Lung microvascular endothelial cell (primary cell): Measurements from ENCODE around the gene GPR107. TPM values are rescaled to one million over a fixed set of nuclear protein-coding genes. Genes with fewer than 3 reads are reported as not detected.
A peak's percentile ranks its signal among the peaks of the same experiment; 100 is the strongest.

Experiments
- DNase-seq, 2 donors: peaks; one replicate each; pipeline versions ENCODE4 v3.0.0 to v3.0.0-alpha.2; 2010; ENCODE audit warnings: low read depth in 2 of 2
- total RNA-seq: library from RNA; depleted of rRNA; stranded (reverse); fragments of >200 nt; gene quantifications from 2 replicates; pipeline ENCODE4 v1.2.1, GENCODE V29; 2014

Gene GPR107
- total RNA-seq, 1 donor from 2014 or later: 20.4 TPM

GRCh38 chr9:130053109-130053503 lies 600 bp upstream of the GPR107 start:
- no peak for DNase-seq

GRCh38 chr9:130054325-130054786 lies 650 bp downstream of the GPR107 start:
- DNase-seq: no peak

GRCh38 chr9:130054820-130055219 lies 1.1 kb downstream of the GPR107 start:
- no peak for DNase-seq

DNA sequence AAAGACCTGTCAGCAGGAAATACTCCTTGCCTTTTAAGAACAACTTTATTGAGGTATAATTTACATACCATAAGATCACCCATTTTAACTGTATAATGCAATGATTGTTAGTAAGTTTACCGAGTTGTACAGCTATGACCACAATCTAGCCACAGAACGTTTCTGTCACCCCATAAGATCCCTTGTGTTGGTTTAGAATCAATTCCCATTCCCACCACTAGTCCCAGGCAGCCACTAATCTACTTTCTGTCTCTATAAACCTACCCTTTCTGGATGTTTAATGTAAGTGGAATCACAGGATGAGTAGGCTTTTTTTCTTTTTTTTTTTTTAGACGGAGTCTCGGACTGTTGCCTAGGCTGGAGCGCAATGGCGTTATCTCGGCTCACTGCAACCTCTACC lies 4.4 kb downstream of the GPR107 start:
- no peak for DNase-seq

- DNase-seq: peak in 1 of 2 donors; percentile 92
Observed at GRCh38 chr9:130058887-130059286, 5.2 kb downstream of the GPR107 start.

- DNase-seq: no peak
Observed at GRCh38 chr9:130060296-130060695, 6.6 kb downstream of the GPR107 start.

GRCh38 chr9:130062750-130063149 lies 9.0 kb downstream of the GPR107 start:
- DNase-seq: no peak

DNA sequence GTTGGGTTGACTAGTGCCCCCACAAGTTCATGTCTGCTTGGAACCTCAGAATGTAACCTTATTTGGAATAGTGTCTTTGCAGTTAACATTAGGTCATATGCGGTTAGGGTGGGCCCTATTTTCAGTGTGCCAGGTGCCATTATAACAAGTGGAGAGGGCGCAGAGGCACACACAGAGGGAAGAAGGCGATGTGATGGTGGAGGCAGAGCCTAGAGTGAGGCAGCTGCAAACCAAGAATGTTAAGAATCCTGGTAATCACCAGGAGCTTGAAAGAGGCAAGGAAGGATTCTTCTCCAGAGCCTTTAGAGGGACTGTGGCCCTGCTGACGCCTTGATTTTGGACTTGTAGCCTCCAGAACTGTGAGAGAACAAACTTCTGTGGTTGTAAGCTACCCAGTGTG lies 10.9 kb downstream of the GPR107 start:
- no peak for DNase-seq

- no peak for DNase-seq
Observed at GRCh38 chr9:130069048-130069447, 15.3 kb downstream of the GPR107 start.

- peak; percentile 43 to 81 for DNase-seq
Observed at GRCh38 chr9:130072515-130073235, 19.0 kb downstream of the GPR107 start.

- peak; percentile 73 to 84 for DNase-seq
Observed at GRCh38 chr9:130073373-130073772, 19.7 kb downstream of the GPR107 start.

- DNase-seq: no peak
Observed at GRCh38 chr9:130078547-130078946, 24.8 kb downstream of the GPR107 start.

GRCh38 chr9:130084337-130084736 lies 30.6 kb downstream of the GPR107 start:
- DNase-seq: no peak

DNA sequence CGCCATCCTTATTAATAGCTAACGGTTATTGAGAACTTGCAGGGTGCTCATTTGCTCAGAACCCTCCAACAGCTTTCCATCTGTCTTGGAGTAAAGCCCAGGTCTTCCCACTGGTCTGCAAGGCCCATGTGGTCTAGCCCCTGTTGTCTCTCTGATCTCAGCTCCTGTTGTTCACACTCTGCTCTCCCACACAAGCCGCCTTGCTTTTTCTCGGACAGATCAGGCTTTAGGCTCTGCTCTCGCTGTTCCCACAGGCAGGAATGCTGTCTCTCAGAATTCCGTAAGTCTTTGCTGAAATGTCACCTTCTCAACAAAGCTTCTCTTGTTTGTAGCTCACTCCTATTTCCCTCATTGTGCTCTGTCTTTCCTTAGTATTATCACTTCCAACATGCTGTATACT lies 34.3 kb downstream of the GPR107 start:
- no peak for DNase-seq

- no peak for DNase-seq
Observed at GRCh38 chr9:130089141-130089540, 35.4 kb downstream of the GPR107 start.

GRCh38 chr9:130090915-130091314 lies 37.2 kb downstream of the GPR107 start:
- no peak for DNase-seq

DNA sequence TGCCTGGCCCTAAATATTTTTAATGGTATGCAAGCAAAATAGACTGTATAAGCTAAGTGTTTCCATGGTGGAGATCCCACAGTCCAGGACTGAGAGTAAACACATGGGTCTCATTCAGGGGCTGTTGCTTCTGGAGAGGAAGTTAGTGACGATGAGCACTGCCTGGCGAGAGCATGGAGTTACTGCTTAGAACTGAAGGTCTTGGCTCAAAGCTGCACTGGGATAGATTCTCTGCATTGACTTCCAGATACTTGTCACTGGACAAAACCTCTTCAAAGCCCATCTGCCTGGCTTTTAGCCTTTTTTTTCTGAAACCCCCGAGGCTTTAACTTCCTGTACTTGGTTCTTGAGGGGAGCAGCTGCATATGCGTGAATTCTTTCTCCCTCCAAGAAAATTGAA lies 39.2 kb downstream of the GPR107 start:
- DNase-seq: no peak

DNA sequence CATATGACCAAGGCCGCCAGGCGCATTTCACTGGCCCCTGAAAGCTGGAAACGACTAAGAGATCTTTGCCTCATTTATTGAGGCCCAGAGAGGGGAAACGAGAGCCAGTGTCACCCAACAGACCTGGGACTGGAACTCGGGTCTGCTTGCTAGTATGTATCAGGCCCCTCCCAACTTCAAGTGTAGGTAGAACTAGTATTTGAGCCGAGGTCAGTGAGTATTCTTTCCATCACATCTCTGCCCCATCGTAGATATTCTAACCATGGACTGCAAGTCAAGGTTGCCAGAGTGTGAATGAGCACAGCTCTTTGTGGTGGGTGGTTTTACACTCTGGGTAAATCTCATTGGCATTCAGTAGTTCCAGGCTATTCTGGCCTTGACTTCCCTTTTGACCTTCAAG lies 42.2 kb downstream of the GPR107 start:
- no peak for DNase-seq

DNA sequence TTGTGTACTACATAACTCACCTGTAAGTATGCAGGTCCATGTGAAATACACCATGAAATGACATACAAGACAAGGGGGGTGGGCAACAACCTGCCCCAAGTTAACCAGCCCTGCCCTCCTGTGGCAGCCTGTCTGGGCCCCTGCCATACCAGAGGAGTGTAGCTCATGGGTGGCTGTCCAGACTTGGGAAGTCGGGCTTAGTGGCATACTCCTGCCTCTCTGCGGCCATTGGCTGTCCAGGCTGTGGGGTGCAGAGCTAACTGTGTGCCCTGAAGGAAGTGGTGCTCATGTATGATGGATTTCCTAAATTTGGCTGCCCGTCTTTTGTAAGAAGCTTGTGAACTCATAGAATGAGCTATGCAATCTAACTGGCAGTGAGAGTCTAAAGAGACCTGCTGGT lies 47.0 kb downstream of the GPR107 start:
- DNase-seq: no peak

- DNase-seq: no peak
Observed at GRCh38 chr9:130101915-130102314, 48.2 kb downstream of the GPR107 start.

DNA sequence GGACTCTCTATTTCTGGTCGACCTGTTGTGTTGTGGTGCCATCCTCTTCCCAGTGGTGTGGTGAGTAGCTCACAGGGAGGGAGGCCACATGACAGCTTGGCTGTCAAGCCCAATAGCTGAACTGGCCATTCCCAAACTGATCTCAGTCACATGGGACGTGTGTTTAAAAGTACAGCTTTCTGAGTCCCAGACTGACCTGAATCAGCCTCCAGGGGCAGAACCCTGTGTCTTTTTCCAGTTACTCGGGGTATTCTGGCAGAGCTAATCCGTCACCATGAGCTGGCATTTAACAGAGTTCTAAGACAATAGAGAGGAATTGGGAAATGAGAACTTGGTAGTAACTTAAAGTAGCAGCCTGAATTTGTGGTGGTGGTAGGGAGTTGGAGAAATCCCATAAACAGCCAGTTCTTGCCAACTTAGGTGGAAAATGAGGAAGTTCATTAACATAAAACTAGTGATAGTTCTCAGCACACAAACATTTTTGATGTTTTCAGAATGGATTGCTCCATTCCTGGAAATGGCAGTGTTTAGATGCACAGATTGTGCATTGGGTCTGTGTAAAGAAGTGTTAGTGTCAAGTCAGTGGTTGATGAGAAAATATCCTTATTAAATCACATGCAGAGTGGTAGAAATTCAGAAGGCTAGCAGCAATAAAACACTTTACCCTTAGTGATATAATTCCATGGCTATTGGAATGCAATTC lies 50.9 kb downstream of the GPR107 start:
- no peak for DNase-seq

DNA sequence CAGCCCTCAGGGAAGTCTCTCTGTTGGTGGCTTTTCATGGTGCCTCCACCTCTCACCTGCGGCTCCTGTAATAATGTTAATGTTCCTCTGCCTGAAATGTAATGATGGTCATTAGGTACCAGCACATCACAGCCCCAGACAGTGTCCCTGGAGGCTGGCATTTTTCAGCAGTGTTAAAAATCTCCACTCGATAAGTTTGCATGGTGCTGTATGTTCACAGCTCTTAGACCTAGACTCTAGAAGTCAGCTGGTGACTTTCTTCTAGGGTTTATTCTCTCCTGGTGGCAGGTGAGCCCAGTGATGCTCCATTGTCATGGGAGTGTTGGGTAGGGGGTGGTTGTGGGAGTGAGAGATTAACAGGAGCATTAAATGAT lies 53.1 kb downstream of the GPR107 start:
- DNase-seq: no peak

DNA sequence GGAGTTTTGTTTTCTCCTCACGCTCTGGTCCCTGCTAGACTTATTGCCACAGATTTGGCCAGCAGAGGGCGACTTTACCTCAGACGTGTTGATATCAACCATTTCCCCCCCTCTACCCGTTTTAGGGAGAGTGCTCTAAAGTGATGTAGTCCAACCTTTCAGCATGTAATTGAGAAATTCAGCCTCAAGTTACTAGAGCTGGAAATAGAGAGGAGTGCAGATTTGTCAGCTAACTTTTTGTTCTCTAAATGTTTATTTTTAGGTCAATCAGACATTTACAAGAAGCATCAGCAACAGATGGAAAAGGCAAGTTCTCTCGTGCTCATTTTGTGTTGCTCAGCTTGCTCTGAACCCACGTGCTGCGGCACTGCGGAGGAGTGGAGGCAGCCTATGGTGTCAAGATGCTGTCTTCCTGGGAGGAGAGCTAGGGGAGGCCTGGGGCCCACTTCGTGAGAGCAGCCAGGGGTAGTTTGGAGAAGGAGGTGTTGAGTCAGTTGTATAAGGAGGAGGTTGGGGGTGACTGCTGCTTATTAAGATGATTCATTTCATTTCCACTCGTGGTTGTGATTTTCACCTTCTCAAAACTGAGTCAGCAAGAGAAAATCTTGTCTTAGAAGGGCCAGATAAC lies 53.6 kb downstream of the GPR107 start:
- peak; percentile 75 to 82 for DNase-seq
